Mucosa of descending colon (tissue), 3 donors: Measurements from ENCODE around the gene HBG2. TPM values are rescaled to one million over a fixed set of nuclear protein-coding genes. Genes with fewer than 3 reads are reported as not detected.

Source experiments
- ATAC-seq: fragments of 200-7000 bp; cut with Tn5 transposase; one replicate; pipeline ENCODE4 v1.9.1; 2020; ENCODE audit warnings: mild to moderate bottlenecking, moderate library complexity
- DNase-seq, 3 donors: peaks; one replicate each; pipeline ENCODE4 v3.0.0-alpha.2; 2020
- H3K36me3 ChIP-seq: fragments of 200-600 bp; one replicate; pipeline ENCODE4 v1.8.0; 2021; ENCODE audit warnings: low read depth, mild to moderate bottlenecking
- H3K4me1 ChIP-seq: fragments of 200-600 bp; one replicate; pipeline ENCODE4 v1.8.0; 2021; ENCODE audit warnings: low read depth, mild to moderate bottlenecking
- H3K4me3 ChIP-seq: fragments of 200-600 bp; one replicate; pipeline ENCODE4 v1.8.0; 2021; ENCODE audit warnings: mild to moderate bottlenecking
- H3K9me3 ChIP-seq: fragments of 200-600 bp; one replicate; pipeline ENCODE4 v1.8.0; 2021; ENCODE audit warnings: mild to moderate bottlenecking
- CTCF ChIP-seq: fragments of 200-600 bp; IDR thresholded peaks from one replicate; pipeline ENCODE4 v1.8.0; 2022; ENCODE audit warnings: antibody characterized with exemption, mild to moderate bottlenecking
- intact Hi-C, 2 donors: fragments of 100-400 bp; cut with DNase I in 1 of 2; cut with micrococcal nuclease in 1 of 2; formaldehyde crosslinking; loops; one replicate each; pipeline versions ENCODE4 v1.11.0 to v1.11.1; 2022; cut with DNase I, micrococcal nuclease
- total RNA-seq, 3 donors: library from RNA; stranded (reverse); fragmentation: NEBNext Ultra II Directional in 2 of 3; extraction: Animal tissue kit (Norgen Biotek cat#: 25700) in 2 of 3; gene quantifications; one replicate each; pipeline versions ENCODE4 v1.2.1 to v1.2.4, GENCODE V29; 2021 to 2023
- donor health status: DM: no; HTN: no; CAD: no; lungs with moderate emphysema.
- donor health status: DM: no; HTN: no; CAD: no.
- donor health status: DM: no; HTN: yes; CAD: no.

The HBG2 gene
- total RNA-seq, 3 donors from 2014 or later, result not detected

- intact Hi-C loops, result no loop called here
- no peak for TF ChIP-seq CTCF
These were observed 9.4 kb downstream of the HBG2 start for GRCh38 chr11:5245155-5245554.

GRCh38 chr11:5243816-5244180, 10.8 kb downstream of the HBG2 start:
- ATAC-seq, result no peak
- DNase-seq, result no peak
- intact Hi-C loops, result no loop called here
- H3K4me1 ChIP-seq, result no peaks in the 10 kb centered on the region
- TF ChIP-seq CTCF, result no peak
- H3K4me3 ChIP-seq, result no peak overlapping the region
- H3K36me3 ChIP-seq, result no peaks in the 10 kb centered on the region
- no peaks in the 10 kb centered on the region for H3K9me3 ChIP-seq

More at GRCh38 chr11:5245155-5245554, 9.4 kb downstream of the HBG2 start:
- DNase-seq (no peak), ATAC-seq (no peak)
- no peaks in the 10 kb centered on the region for H3K36me3 ChIP-seq
- H3K4me3 ChIP-seq, result no peak overlapping the region
- H3K9me3 ChIP-seq, result no peaks in the 10 kb centered on the region
- H3K4me1 ChIP-seq, result no peaks in the 10 kb centered on the region

GRCh38 chr11:5242933-5243815, 11.4 kb downstream of the HBG2 start:
- TF ChIP-seq CTCF, result no peak
- intact Hi-C loops, result no loop called here
- Histone ChIP-seq H3K36me3 (no peaks in the 10 kb centered on the region), H3K4me3 (no peak overlapping the region), H3K9me3 (no peaks in the 10 kb centered on the region), H3K4me1 (no peaks in the 10 kb centered on the region)
- ATAC-seq (no peak), DNase-seq (no peak)

- intact Hi-C loops, result no loop called here
These were observed 12.4 kb downstream of the HBG2 start for GRCh38 chr11:5242208-5242607.

GRCh38 chr11:5241458-5241857, 13.1 kb downstream of the HBG2 start:
- Histone ChIP-seq H3K36me3 (no peaks in the 10 kb centered on the region), H3K4me1 (no peaks in the 10 kb centered on the region), H3K9me3 (no peaks in the 10 kb centered on the region), H3K4me3 (no peak overlapping the region)
- ATAC-seq (no peak), DNase-seq (no peak)
- no peak for TF ChIP-seq CTCF
- intact Hi-C loops, result no loop called here

More at GRCh38 chr11:5242208-5242607, 12.4 kb downstream of the HBG2 start:
- no peaks in the 10 kb centered on the region for H3K36me3 ChIP-seq
- no peaks in the 10 kb centered on the region for H3K9me3 ChIP-seq
- H3K4me3 ChIP-seq, result no peak overlapping the region
- no peak for ATAC-seq
- TF ChIP-seq CTCF, result no peak
- H3K4me1 ChIP-seq, result no peaks in the 10 kb centered on the region
- no peak for DNase-seq
